SK-N-SH (cell line): ENCODE results near the gene ADAMTSL1. TPM values are rescaled to one million over a fixed set of nuclear protein-coding genes. Genes with fewer than 3 reads are reported as not detected.

Source experiments
- CHD2 ChIP-seq: fragments of 150-350 bp; IDR thresholded peaks from 2 replicates; pipeline ENCODE4 v1.6.1; 2018; ENCODE audit warnings: low read length; ENCODE audit not compliant: partially characterized antibody
- CTCF ChIP-seq: fragments of 200-600 bp; sonication (generic); IDR thresholded peaks from 2 replicates; pipeline ENCODE4 v1.6.1; 2017; ENCODE audit warnings: antibody characterized with exemption, mild to moderate bottlenecking, moderate library complexity
- EP300 ChIP-seq, 2 experiments: IDR thresholded peaks; 2 replicates each; pipeline versions ENCODE4 v1.4.0 to v1.6.1; 2012; ENCODE audit warnings: borderline replicate concordance in 1 of 2, low read depth in 1 of 2, low read length in 1 of 2
- FOSL2 ChIP-seq: IDR thresholded peaks from 2 replicates; pipeline ENCODE4 v1.4.0; 2012; ENCODE audit warnings: low read depth, mild to moderate bottlenecking, moderate library complexity, borderline replicate concordance
- FOXJ3 ChIP-seq: sonication (generic); formaldehyde crosslinking; IDR thresholded peaks from 2 replicates; pipeline ENCODE4 v1.5.1; 2020; ENCODE audit warnings: mild to moderate bottlenecking, missing genetic modification reagents
- FOXM1 ChIP-seq: IDR thresholded peaks from 2 replicates; pipeline ENCODE4 v1.4.0; 2012; ENCODE audit warnings: low read depth, mild to moderate bottlenecking
- GABPA ChIP-seq: IDR thresholded peaks from 2 replicates; pipeline ENCODE4 v1.4.0; 2012; ENCODE audit warnings: low read depth, mild to moderate bottlenecking
- GATA2 ChIP-seq: sonication (generic); formaldehyde crosslinking; IDR thresholded peaks from 2 replicates; pipeline ENCODE4 v1.5.0; 2020; ENCODE audit warnings: mild to moderate bottlenecking, missing genetic modification reagents
- MAX ChIP-seq: IDR thresholded peaks from 2 replicates; pipeline ENCODE4 v1.4.0; 2012; ENCODE audit warnings: low read depth
- PBX3 ChIP-seq: IDR thresholded peaks from 2 replicates; pipeline ENCODE4; 2012
- POLR2AphosphoS5 ChIP-seq: IDR thresholded peaks from 2 replicates; pipeline ENCODE4 v1.6.1; 2012; ENCODE audit warnings: low read depth, low read length
- RAD21 ChIP-seq: IDR thresholded peaks from 2 replicates; pipeline ENCODE4 v1.6.1; 2012; ENCODE audit warnings: mild to moderate bottlenecking, low read length
- REST ChIP-seq: IDR thresholded peaks from 2 replicates; pipeline ENCODE4 v1.6.1; 2012; ENCODE audit warnings: mild to moderate bottlenecking, low read depth, low read length, moderate library complexity
- TAF1 ChIP-seq: IDR thresholded peaks from 2 replicates; pipeline ENCODE4 v1.6.1; 2012; ENCODE audit warnings: low read depth, mild to moderate bottlenecking, low read length, moderate library complexity, borderline replicate concordance
- TCF12 ChIP-seq: IDR thresholded peaks from 2 replicates; pipeline ENCODE4 v1.4.0; 2012
- USF2 ChIP-seq: fragments of 150-350 bp; IDR thresholded peaks from 2 replicates; pipeline ENCODE4 v1.6.1; 2017; ENCODE audit warnings: antibody characterized with exemption, low read length, low read depth, borderline replicate concordance
- ZBTB33 ChIP-seq: IDR thresholded peaks from 2 replicates; pipeline ENCODE4 v1.4.0; 2012; ENCODE audit warnings: low read depth, borderline replicate concordance
- polyA plus RNA-seq, 3 experiments: library from polyadenylated mRNA; depleted of rRNA; stranded (reverse); fragments of >200 nt; gene quantifications; 2 replicates each; pipeline ENCODE4 v1.2.3, GENCODE V29; 2012

ADAMTSL1 gene
- polyA plus RNA-seq, 1 of the 3 experiments (the other 2 are of a cell fraction), result 114 TPM

- no peak for TF ChIP-seq CTCF
- TF ChIP-seq FOSL2, result peak; percentile 40; the same call in 1 of the 2 replicates
- TF ChIP-seq POLR2AphosphoS5, result no peak
- TF ChIP-seq FOXJ3 (CRISPR knock-in tag), result no peak
- no peak; the same call in 1 of the 2 replicates for TF ChIP-seq PBX3
- TF ChIP-seq GATA2 (CRISPR knock-in tag), result no peak
- TF ChIP-seq ZBTB33, result no peak
- no peak for TF ChIP-seq GABPA
- no peak for TF ChIP-seq CHD2
- TF ChIP-seq USF2, result no peak
- TF ChIP-seq MAX, result peak; percentile 24; the same call in 1 of the 2 replicates
- no peak for TF ChIP-seq REST
- TF ChIP-seq FOXM1, result no peak
- peak; percentile 31 for TF ChIP-seq TCF12
- TF ChIP-seq RAD21, result no peak
- TF ChIP-seq EP300 (IDR thresholded peaks at IDR 0.05; ENCODE audit: borderline replicate concordance in 1 of 2, low read depth in 1 of 2, low read length in 1 of 2), result no peak
- TF ChIP-seq TAF1, result no peak
These were observed 158.9 kb downstream of the ADAMTSL1 start (continued) for GRCh38 chr9:18632632-18633403.
